ENCODE measurements around the gene APH1A. TPM values are rescaled to one million over a fixed set of nuclear protein-coding genes. Genes with fewer than 3 reads are reported as not detected.
"Not testable (repeated sequence)": the region's sequence is repeated elsewhere in the genome, so short reads cannot be mapped to it uniquely, and the experiment has no call there.

Gene APH1A
- polyA plus RNA-seq, 2 of the 4 experiments (the other 2 are of a cell fraction), result 109 to 118 TPM

- TF ChIP-seq HOXA7 (CRISPR knock-in tag; IDR thresholded peaks at IDR 0.05) (no peak), RCOR1 (IDR thresholded peaks at IDR 0.05; ENCODE audit: low read depth, low read length) (no peak), ESRRA (IDR thresholded peaks at IDR 0.05; ENCODE audit: borderline replicate concordance, low read length) (no peak), POLR2AphosphoS2 (conservative IDR thresholded peaks at IDR 0.05; ENCODE audit: low read length) (no peak), RNF2 (IDR thresholded peaks at IDR 0.05; ENCODE audit: borderline replicate concordance, low read depth) (no peak), PBX3 (IDR thresholded peaks at IDR 0.05) (no peak), ZNF302 (CRISPR knock-in tag; IDR thresholded peaks at IDR 0.05) (no peak), NPAS2 (CRISPR knock-in tag; IDR thresholded peaks at IDR 0.05; ENCODE audit: borderline replicate concordance) (no peak)
- no peak overlapping the region for H3K27ac ChIP-seq
- POLR2A ChIA-PET, result no interaction called here
- H3K4me3 ChIP-seq, result no peak overlapping the region
- WGBS (ENCODE audit: missing lambda C conversion rate), result 89% methylated on average over 10 of the region's 10 CpGs
- FAIRE-seq (no peak), ATAC-seq (no peak), DNase-seq (ENCODE audit: low read depth in 1 of 2, low spot score in 1 of 2) (no peak)
- H3K9me3 ChIP-seq, result no peaks in the 10 kb centered on the region
- CTCF ChIA-PET, result no interaction called here
- H3K4me2 ChIP-seq, result no peak overlapping the region
- H3K4me1 ChIP-seq, result no peaks in the 10 kb centered on the region
These were observed 41.1 kb upstream of the APH1A start for GRCh38 chr1:150309758-150310508.

GRCh38 chr1:150308585-150308984, 39.8 kb upstream of the APH1A start:
- 93% methylated on average over 9 of the region's 9 CpGs for WGBS (ENCODE audit: missing lambda C conversion rate)
- DNase-seq (ENCODE audit: low read depth in 1 of 2, low spot score in 1 of 2); CTCF ChIA-PET: not testable (repeated sequence)

GRCh38 chr1:150302902-150303301, 34.1 kb upstream of the APH1A start:
- FAIRE-seq, result no peak
- WGBS (ENCODE audit: missing lambda C conversion rate), result 74% methylated on average over 2 of the region's 2 CpGs

More at GRCh38 chr1:150308585-150308984, 39.8 kb upstream of the APH1A start:
- H3K4me1 ChIP-seq, POLR2A ChIA-PET, H3K27ac ChIP-seq, FAIRE-seq, ATAC-seq, H3K9me3 ChIP-seq, H3K4me3 ChIP-seq, H3K4me2 ChIP-seq: not testable (repeated sequence)
- TF ChIP-seq JUN (IDR thresholded peaks at IDR 0.05), result 0 out of 5 replicates have a peak, but pooled peaks of 1 of the 2 experiments have one; percentile 19

More at GRCh38 chr1:150302902-150303301, 34.1 kb upstream of the APH1A start:
- ChIA-PET POLR2A (no interaction called here), CTCF (interaction anchor here (0.8 to 2.4 kb wide), 3 partner anchors 23 to 77 kb away, joined by 3 to 6 read pairs (median 3); no protein-coding TSS in a partner anchor)
- Histone ChIP-seq H3K27ac (no peak overlapping the region), H3K9me3 (no peaks in the 10 kb centered on the region), H3K4me2 (no peak overlapping the region), H3K4me1 (no peaks in the 10 kb centered on the region), H3K4me3 (no peak overlapping the region)
- ATAC-seq (no peak), DNase-seq (ENCODE audit: low read depth in 1 of 2, low spot score in 1 of 2) (no peak)
- no peak for TF ChIP-seq JUN (IDR thresholded peaks at IDR 0.05)
- no peak for TF ChIP-seq RNF2 (IDR thresholded peaks at IDR 0.05; ENCODE audit: borderline replicate concordance, low read depth)
- no peak for TF ChIP-seq CTCF (IDR thresholded peaks at IDR 0.05)
- TF ChIP-seq CHD2 (IDR thresholded peaks at IDR 0.05; ENCODE audit: low read length, partially characterized antibody), result no peak
- no peak for TF ChIP-seq FOXS1 (CRISPR knock-in tag; IDR thresholded peaks at IDR 0.05)
- no peak for TF ChIP-seq HOXB5 (CRISPR knock-in tag; IDR thresholded peaks at IDR 0.05)
- TF ChIP-seq SMC3 (IDR thresholded peaks at IDR 0.05), result no peak
- no peak for TF ChIP-seq NR3C1 (IDR thresholded peaks at IDR 0.05)
- no peak for TF ChIP-seq ELK1 (IDR thresholded peaks at IDR 0.05; ENCODE audit: low read depth, low read length)

Measured in A549 (cell line).